Measurements from ENCODE around the gene BAHCC1. TPM values are rescaled to one million over a fixed set of nuclear protein-coding genes. Genes with fewer than 3 reads are reported as not detected.

The BAHCC1 gene
- total and polyA plus RNA-seq, 9 donors: 6.9 to 17.4 (median 14.7) TPM

DNA sequence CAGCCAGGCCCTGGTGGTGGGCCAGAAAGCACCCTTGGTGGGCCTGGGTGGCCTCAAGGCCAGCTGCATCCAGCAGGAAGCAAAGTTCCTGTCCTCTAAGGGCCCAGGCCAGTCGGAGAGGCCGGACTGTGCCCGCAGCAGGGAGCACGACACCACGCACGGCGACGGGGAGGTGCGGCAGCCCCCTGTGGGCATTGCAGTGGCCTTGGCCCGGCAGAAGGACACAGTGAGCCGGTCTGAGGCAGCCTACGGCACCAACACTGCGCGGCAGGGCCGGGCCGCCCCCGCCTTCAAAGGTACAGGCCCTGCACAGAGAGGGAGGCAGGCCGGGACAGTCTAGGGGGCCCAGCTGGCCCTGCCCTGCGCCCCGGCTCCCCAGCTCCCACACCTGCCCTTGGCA, 48.0 kb downstream of the BAHCC1 start:
- H3K36me3 ChIP-seq (ENCODE audit: control insufficient read depth, insufficient read depth, low read length): peaks cover 37% of the 10 kb centered on the region
- H3K4me1 ChIP-seq (ENCODE audit: control insufficient read depth, insufficient read depth, low read length): peaks cover 21% of the 10 kb centered on the region
- no peak overlapping the region for H3K4me3 ChIP-seq (ENCODE audit: low read length)
- 93% methylated on average over 20 of the region's 20 CpGs for WGBS (ENCODE audit: insufficient coverage)
- H3K27me3 ChIP-seq (ENCODE audit: control insufficient read depth, insufficient read depth, low read length): no peaks in the 10 kb centered on the region
- no peaks in the 10 kb centered on the region for H3K9me3 ChIP-seq (replicated peaks; ENCODE audit: control insufficient read depth, low read depth, low read length)
- H3K27ac ChIP-seq (ENCODE audit: low read length): no peak overlapping the region
- DNase-seq: no peak

DNA sequence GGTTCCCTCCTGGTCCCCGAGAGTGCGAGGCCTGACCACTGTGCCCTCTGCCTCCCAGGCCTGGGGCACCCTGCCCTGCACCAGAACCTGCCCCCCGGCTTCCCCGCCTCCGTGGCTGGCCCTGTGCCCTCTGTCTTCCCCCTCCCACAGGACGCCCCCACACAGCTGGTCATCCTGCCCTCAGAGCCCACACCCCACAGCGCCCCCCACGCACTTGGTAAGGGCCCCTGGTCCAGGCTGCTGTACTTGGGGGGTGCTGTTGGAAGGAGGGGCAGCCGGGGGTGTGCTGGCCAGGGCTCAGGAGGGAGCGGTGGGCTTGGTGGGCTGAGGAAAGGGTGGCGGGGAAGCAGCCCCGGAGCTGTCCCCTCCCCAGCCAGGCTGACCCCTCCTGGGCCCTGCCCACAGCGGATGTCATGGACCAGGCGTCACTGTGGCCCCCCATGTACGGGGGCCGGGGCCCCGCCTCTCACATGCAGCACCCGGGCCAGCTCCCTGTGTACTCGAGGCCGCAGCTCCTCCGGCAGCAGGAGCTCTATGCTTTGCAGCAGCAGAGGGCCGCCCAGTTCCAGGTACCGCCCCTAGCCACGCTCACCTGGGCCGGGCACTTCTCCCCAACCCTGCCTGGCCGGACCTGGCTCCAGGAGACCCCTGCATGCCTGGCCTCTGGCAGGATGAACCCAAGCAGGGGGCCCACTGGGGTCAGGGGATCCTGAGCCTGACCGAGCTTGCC, 49.5 kb downstream of the BAHCC1 start:
- 85% methylated on average over 23 of the region's 27 CpGs for whole genome bisulfite sequencing (ENCODE audit: insufficient coverage)
- H3K36me3 ChIP-seq (ENCODE audit: control insufficient read depth, insufficient read depth, low read length): peaks cover 45% of the 10 kb centered on the region

DNA sequence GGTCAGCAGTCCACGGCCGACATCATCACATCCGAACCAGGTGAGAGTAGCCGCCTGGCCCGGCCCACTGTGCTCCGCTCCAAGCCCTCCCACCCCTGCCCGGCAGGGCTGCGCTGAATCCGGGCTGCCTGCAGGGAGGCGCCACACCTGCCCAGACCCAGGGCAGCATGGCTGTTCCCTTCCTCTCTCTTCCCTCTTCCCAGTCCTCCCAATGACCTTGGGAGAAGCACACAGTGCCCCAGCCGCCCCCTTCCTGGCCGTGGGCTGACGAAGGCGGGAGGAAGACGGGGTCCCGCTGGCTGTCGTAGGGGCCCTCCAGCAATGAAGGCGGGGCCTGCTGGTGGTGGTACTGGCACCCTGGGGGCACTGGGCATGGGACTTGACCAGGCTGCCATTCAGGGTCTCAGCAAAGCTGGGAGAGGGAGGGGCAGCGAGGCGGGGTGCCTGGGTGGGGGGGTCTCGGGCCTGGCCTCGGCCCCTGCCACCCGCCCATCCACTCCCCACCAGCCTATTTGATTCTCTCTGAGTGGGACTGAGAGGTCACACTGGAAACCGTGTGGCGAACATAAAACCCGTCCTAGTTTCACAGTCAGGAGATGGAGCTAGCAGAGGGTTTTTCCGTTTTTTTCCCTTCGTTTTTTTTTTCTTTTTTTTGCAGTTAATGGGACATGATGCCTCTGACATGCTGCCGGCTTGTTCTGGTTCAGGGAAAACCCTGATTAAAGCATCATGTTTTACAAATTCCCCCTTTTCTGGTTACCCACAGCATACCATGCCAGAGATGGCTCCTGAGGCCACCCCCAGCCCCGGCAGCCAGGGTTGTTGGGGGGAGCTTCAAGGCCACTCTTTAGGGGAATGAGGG, 50.6 kb downstream of the BAHCC1 start:
- Histone ChIP-seq H3K4me3 (ENCODE audit: low read length) (no peak overlapping the region), H3K27ac (ENCODE audit: low read length) (no peak overlapping the region), H3K9me3 (replicated peaks; ENCODE audit: control insufficient read depth, low read depth, low read length) (no peaks in the 10 kb centered on the region), H3K36me3 (ENCODE audit: control insufficient read depth, insufficient read depth, low read length) (peaks cover 45% of the 10 kb centered on the region), H3K27me3 (ENCODE audit: control insufficient read depth, insufficient read depth, low read length) (no peaks in the 10 kb centered on the region), H3K4me1 (ENCODE audit: control insufficient read depth, insufficient read depth, low read length) (peaks cover 14% of the 10 kb centered on the region)
- DNase-seq: no peak
- WGBS (ENCODE audit: insufficient coverage): 77% methylated on average over 25 of the region's 30 CpGs

More for the DNA sequence above, 49.5 kb downstream of the BAHCC1 start:
- peaks cover 25% of the 10 kb centered on the region for H3K4me1 ChIP-seq (ENCODE audit: control insufficient read depth, insufficient read depth, low read length)
- H3K27ac ChIP-seq (ENCODE audit: low read length): no peak overlapping the region
- H3K4me3 ChIP-seq (ENCODE audit: low read length): no peak overlapping the region
- H3K27me3 ChIP-seq (ENCODE audit: control insufficient read depth, insufficient read depth, low read length): no peaks in the 10 kb centered on the region
- no peaks in the 10 kb centered on the region for H3K9me3 ChIP-seq (replicated peaks; ENCODE audit: control insufficient read depth, low read depth, low read length)
- no peak for DNase-seq

DNA sequence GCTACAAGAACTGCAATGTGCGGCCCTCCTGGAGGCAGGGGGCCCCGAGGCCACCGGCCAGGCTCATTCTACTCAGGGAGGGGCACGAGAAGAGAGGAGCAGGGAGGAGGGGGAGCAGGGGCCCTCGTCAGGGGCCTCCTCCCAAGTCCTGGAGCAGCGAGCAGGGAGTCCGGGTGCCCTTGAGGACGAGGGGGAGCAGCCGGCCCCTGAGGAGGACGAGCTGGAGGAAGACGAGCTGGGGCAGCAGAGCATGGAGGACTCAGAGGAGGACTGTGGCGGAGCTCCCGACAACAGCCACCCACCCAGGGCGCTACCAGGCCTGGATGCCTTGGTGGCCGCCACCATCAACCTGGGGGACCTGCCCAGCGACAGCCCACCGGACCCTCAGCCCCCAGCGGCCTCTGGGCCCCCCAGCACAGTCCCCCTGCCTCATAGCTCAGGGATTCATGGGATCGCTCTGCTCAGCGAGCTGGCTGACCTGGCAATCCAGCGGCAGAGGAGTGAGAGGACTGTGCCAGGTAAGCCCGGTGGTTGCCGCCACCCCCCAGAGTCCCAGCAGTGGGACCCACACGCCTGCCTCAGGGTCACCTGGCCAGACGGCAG, 52.2 kb downstream of the BAHCC1 start:
- H3K4me1 ChIP-seq (ENCODE audit: control insufficient read depth, insufficient read depth, low read length): peaks cover 12% of the 10 kb centered on the region
- 94% methylated on average over 21 of the region's 25 CpGs for WGBS (ENCODE audit: insufficient coverage)
- H3K27ac ChIP-seq (ENCODE audit: low read length): no peak overlapping the region
- H3K9me3 ChIP-seq (replicated peaks; ENCODE audit: control insufficient read depth, low read depth, low read length): no peaks in the 10 kb centered on the region
- DNase-seq: no peak
- H3K36me3 ChIP-seq (ENCODE audit: control insufficient read depth, insufficient read depth, low read length): peaks cover 41% of the 10 kb centered on the region
- H3K4me3 ChIP-seq (ENCODE audit: low read length): no peak overlapping the region
- no peaks in the 10 kb centered on the region for H3K27me3 ChIP-seq (ENCODE audit: control insufficient read depth, insufficient read depth, low read length)

DNA sequence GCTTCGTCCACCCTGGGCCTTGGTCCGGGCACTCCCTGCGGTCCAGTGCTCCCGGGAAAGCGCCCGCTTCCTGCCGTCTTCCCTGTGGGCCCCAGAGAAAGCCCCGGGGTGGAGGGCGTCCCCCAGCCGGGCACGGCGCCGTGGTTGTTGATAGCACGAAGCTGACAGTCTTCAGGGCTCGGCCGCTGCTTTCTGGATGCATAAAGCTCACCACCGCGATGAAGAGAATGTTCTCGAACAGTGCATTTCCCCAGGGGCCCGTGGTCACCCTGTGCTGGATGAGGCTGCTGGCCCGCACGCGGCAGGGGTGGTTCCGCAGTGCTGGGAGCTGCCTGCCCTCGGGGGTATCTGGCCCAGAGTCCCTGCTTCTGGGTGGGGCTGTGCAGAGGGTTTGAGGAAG, 53.2 kb downstream of the BAHCC1 start:
- H3K9me3 ChIP-seq (replicated peaks; ENCODE audit: control insufficient read depth, low read depth, low read length): no peaks in the 10 kb centered on the region
- H3K27me3 ChIP-seq (ENCODE audit: control insufficient read depth, insufficient read depth, low read length): no peaks in the 10 kb centered on the region
- 90% methylated on average over 24 of the region's 25 CpGs for WGBS (ENCODE audit: insufficient coverage)
- no peak overlapping the region for H3K4me3 ChIP-seq (ENCODE audit: low read length)
- H3K4me1 ChIP-seq (ENCODE audit: control insufficient read depth, insufficient read depth, low read length): peaks cover 13% of the 10 kb centered on the region
- H3K27ac ChIP-seq (ENCODE audit: low read length): no peak overlapping the region
- H3K36me3 ChIP-seq (ENCODE audit: control insufficient read depth, insufficient read depth, low read length): peaks cover 34% of the 10 kb centered on the region
- DNase-seq: no peak

DNA sequence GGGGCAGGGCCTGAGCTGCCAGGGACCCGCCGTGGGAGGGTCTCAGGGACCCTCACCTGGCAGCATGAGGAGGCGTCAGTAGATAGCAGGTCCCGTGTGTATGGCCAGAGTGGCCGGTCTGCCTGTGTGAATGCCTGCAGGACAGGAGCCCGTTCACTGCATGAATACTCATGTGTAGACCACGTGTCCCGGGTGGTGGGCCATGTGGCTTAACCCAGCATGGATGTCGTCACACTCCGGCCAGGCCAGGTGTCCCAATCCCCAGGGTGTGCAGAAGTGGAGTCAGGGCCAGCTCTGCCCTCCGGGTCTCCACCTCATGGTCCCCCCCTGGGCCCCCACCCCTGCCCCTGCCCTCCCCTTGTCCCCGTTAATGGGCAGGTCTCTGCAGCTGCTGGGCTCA, 53.7 kb downstream of the BAHCC1 start:
- H3K9me3 ChIP-seq (replicated peaks; ENCODE audit: control insufficient read depth, low read depth, low read length): no peaks in the 10 kb centered on the region
- peaks cover 18% of the 10 kb centered on the region for H3K4me1 ChIP-seq (ENCODE audit: control insufficient read depth, insufficient read depth, low read length)
- DNase-seq: no peak
- no peak overlapping the region for H3K4me3 ChIP-seq (ENCODE audit: low read length)
- H3K36me3 ChIP-seq (ENCODE audit: control insufficient read depth, insufficient read depth, low read length): peaks cover 33% of the 10 kb centered on the region
- no peaks in the 10 kb centered on the region for H3K27me3 ChIP-seq (ENCODE audit: control insufficient read depth, insufficient read depth, low read length)
- no peak overlapping the region for H3K27ac ChIP-seq (ENCODE audit: low read length)
- WGBS (ENCODE audit: insufficient coverage): 59% methylated on average over 8 of the region's 12 CpGs

DNA sequence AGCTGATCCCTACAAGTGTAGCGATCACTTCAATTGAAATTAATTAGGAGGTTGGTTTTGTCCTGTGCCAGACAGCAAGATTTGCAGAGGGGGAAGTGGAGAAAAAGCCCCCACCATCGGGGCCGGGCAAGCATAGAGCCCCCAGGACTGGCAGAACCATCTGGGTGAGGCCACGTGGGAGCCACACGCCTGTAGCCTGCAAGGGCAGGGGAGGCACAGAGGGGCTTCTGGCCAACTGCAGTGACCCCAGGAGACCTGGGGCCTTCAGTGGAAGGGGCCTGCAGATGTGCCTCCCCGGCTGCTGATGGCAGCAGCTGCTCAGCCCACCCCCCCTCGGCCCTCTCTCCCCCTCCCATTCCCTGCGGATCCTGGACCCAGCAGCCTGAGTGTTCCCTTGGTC, 54.1 kb downstream of the BAHCC1 start:
- WGBS (ENCODE audit: insufficient coverage): 44% methylated on average over 5 of the region's 8 CpGs
- H3K36me3 ChIP-seq (ENCODE audit: control insufficient read depth, insufficient read depth, low read length): peaks cover 31% of the 10 kb centered on the region
- no peak for DNase-seq
- no peak overlapping the region for H3K27ac ChIP-seq (ENCODE audit: low read length)
- H3K4me3 ChIP-seq (ENCODE audit: low read length): no peak overlapping the region
- peaks cover 22% of the 10 kb centered on the region for H3K4me1 ChIP-seq (ENCODE audit: control insufficient read depth, insufficient read depth, low read length)
- H3K27me3 ChIP-seq (ENCODE audit: control insufficient read depth, insufficient read depth, low read length): no peaks in the 10 kb centered on the region
- H3K9me3 ChIP-seq (replicated peaks; ENCODE audit: control insufficient read depth, low read depth, low read length): no peaks in the 10 kb centered on the region

DNA sequence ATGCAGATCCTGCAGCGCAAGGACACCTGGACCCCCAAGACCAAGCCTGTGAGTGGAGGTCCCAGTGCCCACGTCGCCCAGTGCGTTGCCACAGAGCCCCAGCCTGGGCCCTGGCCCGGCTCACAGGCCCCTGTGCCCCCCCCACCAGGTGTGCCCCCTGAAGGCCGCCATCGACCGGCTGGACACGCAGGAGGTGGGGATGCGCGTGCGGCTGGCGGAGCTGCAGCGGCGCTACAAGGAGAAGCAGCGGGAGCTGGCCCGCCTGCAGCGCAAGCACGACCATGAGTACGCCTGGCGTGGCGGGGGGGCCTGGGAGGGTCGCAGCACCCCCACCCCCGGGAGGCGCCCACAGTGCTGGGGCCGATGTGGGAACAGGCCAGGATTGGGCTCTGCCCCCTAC, 56.6 kb downstream of the BAHCC1 start:
- no peak for DNase-seq
- Histone ChIP-seq H3K4me1 (ENCODE audit: control insufficient read depth, insufficient read depth, low read length) (peaks cover 41% of the 10 kb centered on the region), H3K36me3 (ENCODE audit: control insufficient read depth, insufficient read depth, low read length) (peaks cover 40% of the 10 kb centered on the region), H3K27ac (ENCODE audit: low read length) (no peak overlapping the region), H3K9me3 (replicated peaks; ENCODE audit: control insufficient read depth, low read depth, low read length) (no peaks in the 10 kb centered on the region), H3K4me3 (ENCODE audit: low read length) (no peak overlapping the region), H3K27me3 (ENCODE audit: control insufficient read depth, insufficient read depth, low read length) (no peaks in the 10 kb centered on the region)
- WGBS (ENCODE audit: insufficient coverage): 94% methylated on average over 19 of the region's 26 CpGs

DNA sequence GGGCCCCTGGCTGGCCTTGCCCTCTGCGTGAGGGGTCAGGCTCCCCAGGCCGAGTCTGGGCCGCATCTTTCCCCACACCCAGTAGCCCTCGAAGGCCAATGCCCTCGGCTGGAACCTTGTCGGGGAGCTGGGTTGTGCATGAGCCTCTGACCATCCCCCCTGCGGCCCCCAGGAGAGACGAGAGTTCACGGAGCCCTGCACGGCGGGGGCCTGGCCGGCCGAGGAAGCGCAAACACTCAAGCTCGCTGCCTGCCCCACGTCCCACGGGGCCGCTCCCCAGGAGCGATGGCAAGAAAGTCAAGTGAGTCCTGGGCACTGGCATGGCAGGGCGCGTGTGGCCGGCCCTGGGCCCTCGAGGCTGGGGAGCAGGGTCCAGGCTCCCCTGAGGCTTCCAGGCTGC, 57.3 kb downstream of the BAHCC1 start:
- Histone ChIP-seq H3K9me3 (replicated peaks; ENCODE audit: control insufficient read depth, low read depth, low read length) (no peaks in the 10 kb centered on the region), H3K4me1 (ENCODE audit: control insufficient read depth, insufficient read depth, low read length) (peaks cover 46% of the 10 kb centered on the region), H3K27ac (ENCODE audit: low read length) (no peak overlapping the region), H3K4me3 (ENCODE audit: low read length) (no peak overlapping the region), H3K27me3 (ENCODE audit: control insufficient read depth, insufficient read depth, low read length) (no peaks in the 10 kb centered on the region), H3K36me3 (ENCODE audit: control insufficient read depth, insufficient read depth, low read length) (peaks cover 32% of the 10 kb centered on the region)
- DNase-seq: no peak
- WGBS (ENCODE audit: insufficient coverage): 82% methylated on average over 20 of the region's 23 CpGs

DNA sequence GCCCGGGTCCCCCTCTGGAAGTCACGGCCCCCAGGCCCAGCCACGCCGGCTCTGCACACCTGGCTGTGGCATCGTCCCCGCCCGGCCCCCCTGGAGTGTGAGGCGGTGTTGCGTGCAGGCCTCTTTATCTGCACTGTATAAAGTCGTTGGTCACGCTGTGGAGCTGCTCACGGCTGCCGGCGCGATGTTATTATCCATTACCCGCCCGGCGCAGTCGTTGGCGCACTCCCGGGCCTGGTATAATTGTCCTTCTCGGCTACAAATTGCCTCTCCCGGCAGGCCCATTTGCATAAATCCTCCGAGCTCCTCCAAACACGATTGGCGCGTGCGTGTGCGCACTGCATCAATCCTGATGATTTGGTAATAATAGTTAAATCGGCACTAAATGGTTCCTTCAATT, 57.8 kb downstream of the BAHCC1 start:
- H3K36me3 ChIP-seq (ENCODE audit: control insufficient read depth, insufficient read depth, low read length): peaks cover 27% of the 10 kb centered on the region
- peaks cover 46% of the 10 kb centered on the region for H3K4me1 ChIP-seq (ENCODE audit: control insufficient read depth, insufficient read depth, low read length)
- no peaks in the 10 kb centered on the region for H3K27me3 ChIP-seq (ENCODE audit: control insufficient read depth, insufficient read depth, low read length)
- H3K9me3 ChIP-seq (replicated peaks; ENCODE audit: control insufficient read depth, low read depth, low read length): no peaks in the 10 kb centered on the region
- DNase-seq: no peak
- H3K27ac ChIP-seq (ENCODE audit: low read length): no peak overlapping the region
- H3K4me3 ChIP-seq (ENCODE audit: low read length): no peak overlapping the region
- WGBS (ENCODE audit: insufficient coverage): 85% methylated on average over 23 of the region's 30 CpGs

All from muscle of leg (tissue), 11 donors.